Measurements from ENCODE around the gene KLHDC3. TPM values are rescaled to one million over a fixed set of nuclear protein-coding genes. Genes with fewer than 3 reads are reported as not detected.

Gene KLHDC3
- total RNA-seq, 1 experiment from 2014 or later, result 122 TPM

DNA sequence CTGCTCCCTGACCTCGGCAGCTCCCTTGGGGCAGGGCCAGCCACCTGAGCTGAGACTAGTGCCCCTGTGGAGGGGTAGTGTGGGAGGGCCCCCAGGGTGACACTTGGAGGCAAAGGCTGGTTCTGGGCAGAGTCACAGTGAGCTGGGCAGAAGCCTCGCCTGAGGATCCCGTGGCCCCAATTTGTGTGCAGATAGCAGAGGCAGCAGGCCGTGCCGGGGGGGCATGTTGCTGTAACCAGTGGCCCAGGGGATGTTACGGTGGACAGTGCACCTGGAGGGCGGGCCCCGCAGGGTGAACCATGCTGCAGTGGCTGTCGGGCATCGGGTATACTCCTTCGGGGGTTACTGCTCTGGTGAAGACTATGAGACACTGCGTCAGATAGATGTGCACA lies 2.9 kb downstream of the KLHDC3 start:
- H3K79me2 ChIP-seq (ENCODE audit: low read depth), result peaks cover 43% of the 10 kb centered on the region
- no peaks in the 10 kb centered on the region for H3K9me3 ChIP-seq (ENCODE audit: insufficient read depth, low read depth)
- ChIA-PET POLR2A (ENCODE audit: unreplicated experiment) (no interaction called here), CTCF (no interaction called here)
- H3K4me1 ChIP-seq (replicated peaks; ENCODE audit: insufficient read depth), result peaks cover 23% of the 10 kb centered on the region
- TF ChIP-seq CTCF (conservative IDR thresholded peaks at IDR 0.05), result no peak
- TF ChIP-seq EZH2 (IDR thresholded peaks at IDR 0.05; ENCODE audit: low read depth), result no peak
- intact Hi-C loops (cut with micrococcal nuclease; ENCODE audit: unreplicated experiment), result loop anchor here (10.0 kb wide), 1 partner anchor 112 kb away; no protein-coding TSS in a partner anchor
- H3K27ac ChIP-seq, result no peak overlapping the region
- H3K36me3 ChIP-seq (ENCODE audit: low read depth), result peaks cover 11% of the 10 kb centered on the region
- DNase-seq, result no peak
- no peak overlapping the region for H3K4me2 ChIP-seq
- H2AFZ ChIP-seq, result no peak overlapping the region
- no TSS peak for BruUV-seq (replicated peaks)
- no peaks in the 10 kb centered on the region for H3K9me2 ChIP-seq (ENCODE audit: insufficient read depth)
- no peak overlapping the region for H3K4me3 ChIP-seq
- H3F3A ChIP-seq (ENCODE audit: insufficient read depth, low read depth), result peaks cover 30% of the 10 kb centered on the region; the same call in 1 of the 2 replicates
- peaks cover 3% of the 10 kb centered on the region; the same call in 1 of the 2 replicates for H4K20me1 ChIP-seq (ENCODE audit: insufficient read depth)
- H3K27me3 ChIP-seq (ENCODE audit: insufficient read depth, low read depth), result no peaks in the 10 kb centered on the region

GRCh38 chr6:43019152-43019551 lies 5.1 kb downstream of the KLHDC3 start:
- no peak overlapping the region for H3K4me3 ChIP-seq
- DNase-seq, result no peak
- no peaks in the 10 kb centered on the region for H3K9me2 ChIP-seq (ENCODE audit: insufficient read depth)
- intact Hi-C loops (cut with micrococcal nuclease; ENCODE audit: unreplicated experiment), result loop anchor here (10.0 kb wide), 1 partner anchor 114 kb away; no protein-coding TSS in a partner anchor
- ChIA-PET POLR2A (ENCODE audit: unreplicated experiment) (interaction anchor here (0.7 kb wide), 1 partner anchor 15 kb away, joined by 4 read pairs; no protein-coding TSS in a partner anchor), CTCF (no interaction called here)
- peaks cover 3% of the 10 kb centered on the region for H4K20me1 ChIP-seq (ENCODE audit: insufficient read depth)
- peaks cover 12% of the 10 kb centered on the region for H3K36me3 ChIP-seq (ENCODE audit: low read depth)
- H3F3A ChIP-seq (ENCODE audit: insufficient read depth, low read depth), result peaks cover 30% of the 10 kb centered on the region; the same call in 1 of the 2 replicates
- BruUV-seq (replicated peaks), result no TSS peak
- H3K4me1 ChIP-seq (replicated peaks; ENCODE audit: insufficient read depth), result peaks cover 17% of the 10 kb centered on the region; the same call in 1 of the 2 replicates
- no peak overlapping the region for H3K4me2 ChIP-seq
- H3K27me3 ChIP-seq (ENCODE audit: insufficient read depth, low read depth), result no peaks in the 10 kb centered on the region
- peaks cover 52% of the 10 kb centered on the region for H3K79me2 ChIP-seq (ENCODE audit: low read depth)
- H3K27ac ChIP-seq, result no peak overlapping the region
- TF ChIP-seq CTCF (conservative IDR thresholded peaks at IDR 0.05), result no peak
- TF ChIP-seq EZH2 (IDR thresholded peaks at IDR 0.05; ENCODE audit: low read depth), result no peak
- no peak overlapping the region for H2AFZ ChIP-seq
- no peaks in the 10 kb centered on the region for H3K9me3 ChIP-seq (ENCODE audit: insufficient read depth, low read depth)

GRCh38 chr6:43020052-43020705 lies 6.1 kb downstream of the KLHDC3 start:
- intact Hi-C loops (cut with micrococcal nuclease; ENCODE audit: unreplicated experiment), result no loop called here
- no TSS peak for BruUV-seq (replicated peaks)
- CTCF ChIA-PET, result no interaction called here
- Histone ChIP-seq H3K27ac (no peak overlapping the region), H3K4me2 (no peak overlapping the region), H3K79me2 (ENCODE audit: low read depth) (peaks cover 53% of the 10 kb centered on the region), H3K36me3 (ENCODE audit: low read depth) (peaks cover 22% of the 10 kb centered on the region), H3K4me3 (no peak overlapping the region), H3K9me2 (ENCODE audit: insufficient read depth) (no peaks in the 10 kb centered on the region), H2AFZ (no peak overlapping the region), H3K27me3 (ENCODE audit: insufficient read depth, low read depth) (no peaks in the 10 kb centered on the region), H3F3A (ENCODE audit: insufficient read depth, low read depth) (peaks cover 30% of the 10 kb centered on the region; the same call in 1 of the 2 replicates), H3K9me3 (ENCODE audit: insufficient read depth, low read depth) (no peaks in the 10 kb centered on the region), H4K20me1 (ENCODE audit: insufficient read depth) (peaks cover 3% of the 10 kb centered on the region), H3K4me1 (replicated peaks; ENCODE audit: insufficient read depth) (peaks cover 12% of the 10 kb centered on the region; the same call in 1 of the 2 replicates)
- DNase-seq, result no peak
- POLR2A ChIA-PET (ENCODE audit: unreplicated experiment), result interaction anchor here (0.8 kb wide), 1 partner anchor 91 kb away, joined by 4 read pairs; the partner anchor contains the start of gene CNPY3
- TF ChIP-seq CTCF (conservative IDR thresholded peaks at IDR 0.05) (no peak), EZH2 (IDR thresholded peaks at IDR 0.05; ENCODE audit: low read depth) (no peak)

All from PC-9 (cell line).